H9 (cell line): Measurements from ENCODE around the gene RPS21. TPM values are rescaled to one million over a fixed set of nuclear protein-coding genes. Genes with fewer than 3 reads are reported as not detected.

ENCODE experiments used
- DNase-seq: peaks from one replicate; pipeline ENCODE4 v3.0.0-alpha.2; 2017
- H2AFZ ChIP-seq: one replicate; pipeline ENCODE4 v1.6.1; 2013; ENCODE audit warnings: mild to moderate bottlenecking, low read length, control low read depth, moderate library complexity
- H2AK5ac ChIP-seq: 2 replicates; pipeline ENCODE4 v1.6.1; 2013; ENCODE audit warnings: low read length, control low read depth, mixed read lengths; ENCODE audit not compliant: insufficient read length
- H2BK120ac ChIP-seq: one replicate; pipeline ENCODE4 v1.6.1; 2013; ENCODE audit warnings: low read depth, mild to moderate bottlenecking, low read length, control low read depth, inconsistent platforms; ENCODE audit not compliant: poor library complexity, severe bottlenecking
- H2BK12ac ChIP-seq: 2 replicates; pipeline ENCODE4 v1.6.1; 2013; ENCODE audit warnings: low read length, control low read depth, mixed read lengths, low read depth; ENCODE audit not compliant: insufficient read length
- H2BK15ac ChIP-seq: 2 replicates; pipeline ENCODE4 v1.6.1; 2013; ENCODE audit warnings: low read depth, low read length, control low read depth
- H2BK20ac ChIP-seq: one replicate; pipeline ENCODE4 v1.6.1; 2013; ENCODE audit warnings: low read depth, mild to moderate bottlenecking, low read length, control low read depth, inconsistent platforms; ENCODE audit not compliant: poor library complexity, severe bottlenecking
- H2BK5ac ChIP-seq: 2 replicates; pipeline ENCODE4 v1.6.1; 2013; ENCODE audit warnings: low read length, control low read depth, mixed read lengths; ENCODE audit not compliant: insufficient read length
- H3K14ac ChIP-seq: 2 replicates; pipeline ENCODE4 v1.6.1; 2013; ENCODE audit warnings: low read length, control low read depth; ENCODE audit not compliant: insufficient read depth
- H3K18ac ChIP-seq: 2 replicates; pipeline ENCODE4 v1.6.1; 2013; ENCODE audit warnings: low read depth, mild to moderate bottlenecking, mixed read lengths, low read length, control low read depth; ENCODE audit not compliant: insufficient read length
- H3K23ac ChIP-seq: 2 replicates; pipeline ENCODE4 v1.6.1; 2013; ENCODE audit warnings: low read length, control low read depth, mixed read lengths, low read depth; ENCODE audit not compliant: insufficient read length
- H3K23me2 ChIP-seq: 2 replicates; pipeline ENCODE4 v1.6.1; 2013; ENCODE audit warnings: low read depth, mild to moderate bottlenecking, mixed read lengths, low read length, control low read depth; ENCODE audit not compliant: insufficient read length, poor library complexity, severe bottlenecking
- H3K27ac ChIP-seq: 2 replicates; pipeline ENCODE4 v1.5.1; 2013; ENCODE audit warnings: low read length, control low read depth, mixed read lengths, low read depth; ENCODE audit not compliant: insufficient read length
- H3K27me3 ChIP-seq: 2 replicates; pipeline ENCODE4 v1.6.1; 2013; ENCODE audit warnings: low read length, control low read depth, inconsistent platforms; ENCODE audit not compliant: insufficient read depth
- H3K4ac ChIP-seq: 2 replicates; pipeline ENCODE4 v1.6.1; 2013; ENCODE audit warnings: low read depth, mild to moderate bottlenecking, control low read depth, inconsistent platforms, low read length, moderate library complexity
- H3K4me1 ChIP-seq: 2 replicates; pipeline ENCODE4 v1.6.1; 2013; ENCODE audit warnings: low read length, control low read depth, inconsistent platforms; ENCODE audit not compliant: insufficient read depth
- H3K4me2 ChIP-seq: 2 replicates; pipeline ENCODE4 v1.6.1; 2013; ENCODE audit warnings: low read length, control low read depth, mixed read lengths; ENCODE audit not compliant: insufficient read length, insufficient read depth
- H3K56ac ChIP-seq: 2 replicates; pipeline ENCODE4 v1.6.1; 2013; ENCODE audit warnings: low read depth, mild to moderate bottlenecking, mixed read lengths, low read length, control low read depth; ENCODE audit not compliant: insufficient read length
- H3K79me1 ChIP-seq: 2 replicates; pipeline ENCODE4 v1.6.1; 2013; ENCODE audit warnings: low read depth, mild to moderate bottlenecking, moderate library complexity, low read length, control low read depth, inconsistent platforms; ENCODE audit not compliant: insufficient read depth, poor library complexity, severe bottlenecking
- H3K79me2 ChIP-seq: 2 replicates; pipeline ENCODE4 v1.6.1; 2013; ENCODE audit warnings: low read length, control low read depth, inconsistent platforms; ENCODE audit not compliant: insufficient read depth
- H3K9ac ChIP-seq: 2 replicates; pipeline ENCODE4 v1.6.1; 2013; ENCODE audit warnings: low read length, control low read depth, mixed read lengths; ENCODE audit not compliant: insufficient read length; ENCODE audit errors: extremely low read depth
- H3K9me3 ChIP-seq: one replicate; pipeline ENCODE4 v1.6.1; 2013; ENCODE audit warnings: low read depth, low read length, inconsistent platforms; ENCODE audit not compliant: control insufficient read depth
- H3T11ph ChIP-seq: one replicate; pipeline ENCODE4 v1.6.1; 2013; ENCODE audit warnings: mild to moderate bottlenecking, low read length, control low read depth, inconsistent platforms
- H4K20me1 ChIP-seq: one replicate; pipeline ENCODE4 v1.6.1; 2013; ENCODE audit not compliant: control insufficient read depth, insufficient read length, insufficient read depth
- H4K5ac ChIP-seq: 2 replicates; pipeline ENCODE4 v1.6.1; 2013; ENCODE audit warnings: low read depth, mild to moderate bottlenecking, mixed read lengths, low read length, control low read depth; ENCODE audit not compliant: insufficient read length
- H4K8ac ChIP-seq: replicated peaks from 2 replicates; pipeline ENCODE4 v1.6.1; 2013; ENCODE audit warnings: low read length, control low read depth, mixed read lengths, low read depth; ENCODE audit not compliant: insufficient read length
- H4K91ac ChIP-seq: 2 replicates; pipeline ENCODE4 v1.6.1; 2013; ENCODE audit warnings: low read depth, mild to moderate bottlenecking, moderate library complexity, mixed read lengths, low read length, control low read depth; ENCODE audit not compliant: insufficient read length
- H3K27ac Mint-ChIP-seq, 3 experiments: 2 replicates in 2 of 3; 3 replicates in 1 of 3; pipeline ENCODE4 v1.8.0; 2020 to 2021; ENCODE audit warnings: mixed read lengths in 3 of 3, mild to moderate bottlenecking in 1 of 3, moderate library complexity in 1 of 3
- H3K27me3 Mint-ChIP-seq: 2 replicates; pipeline ENCODE4 v1.8.0; 2021; ENCODE audit warnings: low read depth, mild to moderate bottlenecking, moderate library complexity, mixed read lengths
- H3K36me3 Mint-ChIP-seq, 3 experiments: 2 replicates in 2 of 3; 3 replicates in 1 of 3; pipeline ENCODE4 v1.8.0; 2020 to 2021; ENCODE audit warnings: low read depth in 3 of 3, mixed read lengths in 3 of 3; ENCODE audit not compliant: insufficient read depth in 1 of 3
- H3K4me1 Mint-ChIP-seq, 2 experiments: 2 replicates each; pipeline ENCODE4 v1.8.0; 2020; ENCODE audit warnings: mixed read lengths in 2 of 2
- H3K4me3 Mint-ChIP-seq, 2 experiments: 2 replicates in 1 of 2; 3 replicates in 1 of 2; pipeline ENCODE4 v1.8.0; 2020 to 2021; ENCODE audit warnings: mild to moderate bottlenecking in 2 of 2, mixed read lengths in 2 of 2, moderate library complexity in 1 of 2
- H3K9me3 Mint-ChIP-seq, 2 experiments: 2 replicates in 1 of 2; 3 replicates in 1 of 2; pipeline ENCODE4 v1.8.0; 2020; ENCODE audit warnings: mild to moderate bottlenecking in 2 of 2, mixed read lengths in 2 of 2, moderate library complexity in 1 of 2
- CTCF ChIP-seq: fragments of 200-600 bp; sonication (generic); conservative IDR thresholded peaks from 3 replicates; pipeline ENCODE4 v1.8.0; 2021; ENCODE audit warnings: antibody characterized with exemption, mild to moderate bottlenecking
- WGBS: extraction: QIAGEN DNeasy Blood & Tissue Kit; methylation state at CpG from one replicate; pipeline ENCODE4 v1.1.7; 2013; ENCODE audit warnings: missing lambda C conversion rate, low lambda C conversion rate, mixed read lengths; ENCODE audit not compliant: insufficient read length; ENCODE audit errors: extremely low coverage; 5-methylcytosine and 5-hydroxymethylcytosine counted together
- total RNA-seq: library from RNA; stranded (reverse); gene quantifications from 2 replicates; pipeline ENCODE4 v1.2.1, GENCODE V29; 2021

RPS21 gene
- total RNA-seq, 1 experiment from 2014 or later, result 1,715 TPM

- H3K56ac ChIP-seq, result no peak overlapping the region
- TF ChIP-seq CTCF, result no peak
- peaks cover 0 to 11% (median 5%) of the 10 kb centered on the region in 3 experiments; a peak in 6 of 7 replicates for H3K36me3 Mint-ChIP-seq
- no peak overlapping the region for H2BK5ac ChIP-seq
- no peak overlapping the region for H2BK20ac ChIP-seq
- H2AFZ ChIP-seq, result no peak overlapping the region
- peak overlapping the region; percentile 40; the same call in 1 of the 2 replicates for H3K14ac ChIP-seq
- H3K9me3 ChIP-seq, result no peaks in the 10 kb centered on the region
- no peak overlapping the region for H2BK120ac ChIP-seq
- no CpG with 5 or more reads among the region's 24 CpGs for WGBS
- H2BK12ac ChIP-seq, result no peak overlapping the region
- H3K27ac Mint-ChIP-seq, result peak overlapping the region; percentile 44 to 73 (median 70); a peak in 6 of 7 replicates
- no peak overlapping the region for H4K91ac ChIP-seq
- H3K27me3 Mint-ChIP-seq, result peaks cover 2% of the 10 kb centered on the region; the same call in 1 of the 2 replicates
- no peak overlapping the region for H2AK5ac ChIP-seq
- no peaks in the 10 kb centered on the region for H3K79me2 ChIP-seq
- no peak overlapping the region for H3T11ph ChIP-seq
- H3K4me1 Mint-ChIP-seq, result peaks cover 20 to 26% of the 10 kb centered on the region in 2 experiments
- no peak overlapping the region for H3K4ac ChIP-seq
- no peaks in the 10 kb centered on the region for H3K23me2 ChIP-seq
- H3K9ac ChIP-seq, result no peak overlapping the region
- no peak overlapping the region for H4K5ac ChIP-seq
- no peaks in the 10 kb centered on the region for H3K79me1 ChIP-seq
- no peak overlapping the region for H3K23ac ChIP-seq
- H3K27ac ChIP-seq, result no peak overlapping the region
- peaks cover under 1% of the 10 kb centered on the region; the same call in 1 of the 2 replicates for H3K4me1 ChIP-seq
- peak overlapping the region in 1 of 2 experiments; percentile 38; a peak in 1 of 5 replicates for H3K4me3 Mint-ChIP-seq
- no peak for DNase-seq
- H3K27me3 ChIP-seq, result no peaks in the 10 kb centered on the region
- peak overlapping the region; percentile 27 for H3K18ac ChIP-seq
- H4K20me1 ChIP-seq, result no peaks in the 10 kb centered on the region
- H3K4me2 ChIP-seq, result no peak overlapping the region
- peaks cover 2 to 10% of the 10 kb centered on the region in 2 experiments for H3K9me3 Mint-ChIP-seq
- no peak overlapping the region for H2BK15ac ChIP-seq
- H4K8ac ChIP-seq, result no peak overlapping the region
Observed at GRCh38 chr20:62374331-62375152, 12.4 kb upstream of the RPS21 start.
